Gastroesophageal sphincter (tissue), 4 donors: ENCODE measurements around the gene ATP8A1. TPM values are rescaled to one million over a fixed set of nuclear protein-coding genes. Genes with fewer than 3 reads are reported as not detected.

Source experiments
- ATAC-seq: fragments of 150-250 bp; one replicate; pipeline ENCODE4 v1.9.1; 2016; ENCODE audit warnings: mild to moderate bottlenecking, moderate library complexity
- H3K27ac ChIP-seq, 4 donors: fragments of 200-600 bp; sonication (generic) in 3 of 4; 1 replicate in 3 of 4; 2 replicates in 1 of 4; pipeline ENCODE4 v1.5.1; 2016 to 2019
- H3K27me3 ChIP-seq: fragments of 200-600 bp; sonication (generic); one replicate; pipeline ENCODE4 v1.5.1; 2019
- H3K36me3 ChIP-seq, 2 donors: fragments of 200-600 bp; sonication (generic); one replicate each; pipeline ENCODE4 v1.5.1; 2019; ENCODE audit warnings: control low read depth in 1 of 2
- H3K4me1 ChIP-seq, 3 donors: fragments of 200-600 bp; sonication (generic); 1 replicate in 2 of 3; 2 replicates in 1 of 3; pipeline ENCODE4 v1.5.1; 2016 to 2019; ENCODE audit warnings: control low read depth in 2 of 3
- H3K4me3 ChIP-seq, 2 donors: fragments of 200-600 bp; sonication (generic); one replicate each; pipeline ENCODE4 v1.5.1; 2019; ENCODE audit warnings: mild to moderate bottlenecking in 1 of 2, moderate library complexity in 1 of 2
- H3K9me3 ChIP-seq, 3 donors: fragments of 200-600 bp; sonication (generic); one replicate each; pipeline ENCODE4 v1.5.1; 2017 to 2019; ENCODE audit warnings: control low read depth in 2 of 3
- EP300 ChIP-seq: sonication (generic); formaldehyde crosslinking; IDR thresholded peaks from one replicate; pipeline ENCODE4 v1.6.1; 2017; ENCODE audit warnings: antibody characterized with exemption, mild to moderate bottlenecking
- POLR2A ChIP-seq, 2 donors: fragments of 450-650 bp; IDR thresholded peaks; one replicate each; pipeline ENCODE4 v1.6.1; 2017; ENCODE audit warnings: antibody characterized with exemption in 2 of 2, mild to moderate bottlenecking in 2 of 2, moderate library complexity in 1 of 2
- POLR2AphosphoS5 ChIP-seq: sonication (generic); formaldehyde crosslinking; IDR thresholded peaks from one replicate; pipeline ENCODE4 v1.6.1; 2017; ENCODE audit warnings: antibody characterized with exemption
- WGBS, 2 donors: methylation state at CpG; one replicate each; pipeline ENCODE4 v1.1.5; 2018; ENCODE audit warnings: low coverage in 1 of 2; 5-methylcytosine and 5-hydroxymethylcytosine counted together
- total RNA-seq, 4 donors: library from RNA; depleted of rRNA; stranded (reverse); fragments of >200 nt; gene quantifications; one replicate each; pipeline ENCODE4 v1.1.0, GENCODE V29; 2016
- TF ChIP-seq, protein P1 (sequence below), 4 experiments: fragments of 200-600 bp in 2 of 4; fragments of 450-650 bp in 2 of 4; sonication (generic) in 1 of 4; IDR thresholded peaks; one replicate each; pipeline ENCODE4 v1.5.1; 2017 to 2019; ENCODE audit warnings: antibody characterized with exemption in 4 of 4, mild to moderate bottlenecking in 2 of 4, moderate library complexity in 2 of 4

ATP8A1 gene
- total RNA-seq, 4 donors from 2014 or later, result 5.6 to 21.9 (median 8.9) TPM

GRCh38 chr4:42395595-42395994 lies 261.3 kb downstream of the ATP8A1 start:
- no peak for ATAC-seq
- H3K27ac ChIP-seq, result no peak overlapping the region
- WGBS, 2 donors, result 92 to 100% methylated on average over 1 of the region's 1 CpG
- H3K4me1 ChIP-seq, result peaks cover 0 to 28% (median 0%) of the 10 kb centered on the region in 3 donors
- TF ChIP-seq EP300, result no peak
- TF ChIP-seq, protein P1, sequence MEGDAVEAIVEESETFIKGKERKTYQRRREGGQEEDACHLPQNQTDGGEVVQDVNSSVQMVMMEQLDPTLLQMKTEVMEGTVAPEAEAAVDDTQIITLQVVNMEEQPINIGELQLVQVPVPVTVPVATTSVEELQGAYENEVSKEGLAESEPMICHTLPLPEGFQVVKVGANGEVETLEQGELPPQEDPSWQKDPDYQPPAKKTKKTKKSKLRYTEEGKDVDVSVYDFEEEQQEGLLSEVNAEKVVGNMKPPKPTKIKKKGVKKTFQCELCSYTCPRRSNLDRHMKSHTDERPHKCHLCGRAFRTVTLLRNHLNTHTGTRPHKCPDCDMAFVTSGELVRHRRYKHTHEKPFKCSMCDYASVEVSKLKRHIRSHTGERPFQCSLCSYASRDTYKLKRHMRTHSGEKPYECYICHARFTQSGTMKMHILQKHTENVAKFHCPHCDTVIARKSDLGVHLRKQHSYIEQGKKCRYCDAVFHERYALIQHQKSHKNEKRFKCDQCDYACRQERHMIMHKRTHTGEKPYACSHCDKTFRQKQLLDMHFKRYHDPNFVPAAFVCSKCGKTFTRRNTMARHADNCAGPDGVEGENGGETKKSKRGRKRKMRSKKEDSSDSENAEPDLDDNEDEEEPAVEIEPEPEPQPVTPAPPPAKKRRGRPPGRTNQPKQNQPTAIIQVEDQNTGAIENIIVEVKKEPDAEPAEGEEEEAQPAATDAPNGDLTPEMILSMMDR (IDR thresholded peaks at IDR 0.05), result no peak
- no peak for TF ChIP-seq POLR2A (IDR thresholded peaks at IDR 0.05)
- no peak for TF ChIP-seq POLR2AphosphoS5
- H3K4me3 ChIP-seq, result no peak overlapping the region
- H3K27me3 ChIP-seq, result peaks cover 53% of the 10 kb centered on the region
- H3K36me3 ChIP-seq, result no peaks in the 10 kb centered on the region
- H3K9me3 ChIP-seq, result no peaks in the 10 kb centered on the region

GRCh38 chr4:42392436-42392835 lies 264.5 kb downstream of the ATP8A1 start:
- Histone ChIP-seq H3K4me1 (peaks cover 0 to 12% (median 0%) of the 10 kb centered on the region in 3 donors), H3K4me3 (no peak overlapping the region), H3K27me3 (peaks cover 21% of the 10 kb centered on the region), H3K36me3 (no peaks in the 10 kb centered on the region), H3K27ac (no peak overlapping the region), H3K9me3 (no peaks in the 10 kb centered on the region)
- TF ChIP-seq, protein P1 (IDR thresholded peaks at IDR 0.05), result no peak
- no peak for TF ChIP-seq POLR2A (IDR thresholded peaks at IDR 0.05)
- TF ChIP-seq EP300, result no peak
- no peak for TF ChIP-seq POLR2AphosphoS5
- no peak for ATAC-seq
- 74 to 84% methylated on average over 3 of the region's 4 CpGs for WGBS, 2 donors

GRCh38 chr4:42391981-42392380 lies 264.9 kb downstream of the ATP8A1 start:
- H3K27ac ChIP-seq, result no peak overlapping the region
- no peaks in the 10 kb centered on the region for H3K9me3 ChIP-seq
- TF ChIP-seq EP300, result no peak
- TF ChIP-seq POLR2A (IDR thresholded peaks at IDR 0.05), result no peak
- no peak for TF ChIP-seq POLR2AphosphoS5
- TF ChIP-seq, protein P1 (IDR thresholded peaks at IDR 0.05), result no peak
- no peaks in the 10 kb centered on the region for H3K36me3 ChIP-seq
- 68 to 81% methylated on average over 3 to 4 of the region's 5 CpGs for WGBS, 2 donors
- H3K4me3 ChIP-seq, result no peak overlapping the region
- no peak for ATAC-seq
- peaks cover 17% of the 10 kb centered on the region for H3K27me3 ChIP-seq
- H3K4me1 ChIP-seq, result peaks cover 0 to 7% (median 0%) of the 10 kb centered on the region in 3 donors

GRCh38 chr4:42391355-42391664 lies 265.6 kb downstream of the ATP8A1 start:
- Histone ChIP-seq H3K4me3 (no peak overlapping the region), H3K27ac (no peak overlapping the region), H3K36me3 (no peaks in the 10 kb centered on the region), H3K4me1 (peaks cover 0 to under 1% (median 0%) of the 10 kb centered on the region in 3 donors), H3K27me3 (peaks cover 10% of the 10 kb centered on the region), H3K9me3 (no peaks in the 10 kb centered on the region)
- no peak for ATAC-seq
- 79 to 80% methylated on average over 2 of the region's 2 CpGs for WGBS, 2 donors
- TF ChIP-seq POLR2AphosphoS5 (no peak), EP300 (no peak), POLR2A (IDR thresholded peaks at IDR 0.05) (no peak)
- TF ChIP-seq, protein P1 (IDR thresholded peaks at IDR 0.05), result no peak

DNA sequence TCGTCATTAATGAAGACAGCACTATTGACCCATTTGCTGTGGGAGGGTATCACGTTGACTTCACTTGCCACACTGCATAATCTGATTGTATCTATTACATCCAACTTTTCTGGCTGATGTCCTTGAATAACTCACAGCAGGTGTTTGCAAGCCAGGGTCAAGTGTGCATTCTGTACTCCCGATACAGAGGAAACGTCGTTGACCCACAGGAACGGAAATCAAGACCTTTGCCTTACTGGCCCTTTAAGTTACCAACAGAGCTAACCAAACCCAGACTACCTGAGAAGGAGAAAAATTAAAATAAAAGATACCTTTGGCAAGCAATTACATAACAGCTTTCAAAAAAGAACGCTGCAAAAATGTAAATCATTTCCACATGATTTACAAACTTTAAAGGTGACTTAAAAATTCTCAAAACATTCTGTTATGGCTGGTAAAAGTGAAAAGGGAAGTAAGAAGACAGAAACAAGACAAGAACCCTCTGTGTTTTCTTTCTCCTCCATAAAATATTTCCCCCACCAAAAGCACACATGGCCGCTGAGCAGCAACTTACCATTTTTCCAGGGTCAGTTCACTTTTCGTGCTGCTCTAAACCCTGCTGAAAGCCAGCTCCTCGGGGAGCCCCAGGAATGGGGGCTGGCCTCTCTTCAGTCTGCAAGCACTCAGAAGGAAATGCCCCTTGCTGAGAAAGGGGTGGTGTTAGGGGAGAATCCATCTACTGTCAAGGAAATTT lies 266.1 kb downstream of the ATP8A1 start:
- no peaks in the 10 kb centered on the region for H3K36me3 ChIP-seq
- H3K27ac ChIP-seq, result no peak overlapping the region
- H3K4me3 ChIP-seq, result no peak overlapping the region
- H3K9me3 ChIP-seq, result no peaks in the 10 kb centered on the region
- no peaks in the 10 kb centered on the region for H3K4me1 ChIP-seq
- H3K27me3 ChIP-seq, result peaks cover 5% of the 10 kb centered on the region
- ATAC-seq, result no peak
- TF ChIP-seq EP300, result no peak
- no peak for TF ChIP-seq POLR2A (IDR thresholded peaks at IDR 0.05)
- TF ChIP-seq, protein P1 (IDR thresholded peaks at IDR 0.05), result no peak
- no peak for TF ChIP-seq POLR2AphosphoS5
- 54 to 66% methylated on average over 8 to 10 of the region's 10 CpGs for WGBS, 2 donors
